Endothelial cell of umbilical vein (primary cell): ENCODE measurements around the gene GPR150. TPM values are rescaled to one million over a fixed set of nuclear protein-coding genes. Genes with fewer than 3 reads are reported as not detected.

Experiments used
- BruUV-seq: library from RNA; stranded (reverse); fragments of 400-500 nt; replicated peaks from 2 replicates; lab custom pipeline; 2021; lab: Mats Ljungman, UMichigan
- CTCF ChIA-PET: fragments of 300-600, 350-600 bp; sonication (Branson Sonifier 250); formaldehyde crosslinking; loops from one replicate; lab custom pipeline; 2021; ENCODE audit warnings: antibody characterized with exemption, inconsistent platforms; lab: Charles Lee
- POLR2A ChIA-PET: fragments of 300-600, 350-600 bp; sonication (Branson Sonifier 250); formaldehyde crosslinking; loops from one replicate; lab custom pipeline; 2021; ENCODE audit warnings: antibody characterized with exemption, inconsistent platforms; lab: Charles Lee
- DNase-seq: peaks from one replicate; pipeline ENCODE4 v3.0.0-alpha.2; 2011; ENCODE audit warnings: low read depth, low spot score
- FAIRE-seq: peaks from 2 replicates; lab custom pipeline; 2011; peaks lifted over from hg19 to GRCh38; lab: Jason Lieb, UNC
- H2AFZ ChIP-seq: 2 replicates; pipeline ENCODE4 v1.6.0; 2012; ENCODE audit warnings: low read depth, low read length, control low read depth, inconsistent platforms
- H3K27ac ChIP-seq: 2 replicates; pipeline ENCODE4 v1.5.1; 2011; ENCODE audit warnings: low read depth, mild to moderate bottlenecking, control low read depth, low read length, moderate library complexity; ENCODE audit not compliant: insufficient read depth
- H3K27me3 ChIP-seq, 2 experiments: 2 replicates each; pipeline versions ENCODE4 v1.6.0 to v1.6.1; 2011; ENCODE audit warnings: low read length in 2 of 2, mixed read lengths in 1 of 2; ENCODE audit not compliant: control insufficient read depth in 2 of 2, insufficient read depth in 2 of 2
- H3K36me3 ChIP-seq, 2 experiments: 2 replicates in 1 of 2; 3 replicates in 1 of 2; pipeline ENCODE4 v1.5.1; 2011; ENCODE audit warnings: low read length in 2 of 2, mild to moderate bottlenecking in 1 of 2, moderate library complexity in 1 of 2; ENCODE audit not compliant: control insufficient read depth in 2 of 2, insufficient read depth in 2 of 2; ENCODE audit errors: extremely low read depth in 1 of 2
- H3K4me1 ChIP-seq: 3 replicates; pipeline ENCODE4 v1.5.1; 2011; ENCODE audit warnings: mild to moderate bottlenecking, low read length; ENCODE audit not compliant: control insufficient read depth, insufficient read depth; ENCODE audit errors: extremely low read depth
- H3K4me2 ChIP-seq: 2 replicates; pipeline ENCODE4 v1.6.1; 2011; ENCODE audit warnings: low read length, control low read depth, mixed read lengths; ENCODE audit not compliant: insufficient read depth
- H3K4me3 ChIP-seq, 3 experiments: fragments of 200-600 bp in 1 of 3; sonication (generic), shearing (Covaris generic) in 1 of 3; replicated peaks in 1 of 3; 2 replicates each; pipeline ENCODE4 v1.5.1; 2011 to 2016; ENCODE audit warnings: control low read depth in 3 of 3, low read length in 3 of 3, mild to moderate bottlenecking in 2 of 3, inconsistent platforms in 1 of 3, low read depth in 1 of 3, moderate library complexity in 1 of 3; ENCODE audit not compliant: insufficient read depth in 1 of 3
- H3K79me2 ChIP-seq: 2 replicates; pipeline ENCODE4 v1.6.0; 2012; ENCODE audit warnings: low read length, inconsistent platforms; ENCODE audit not compliant: control insufficient read depth, insufficient read depth
- H3K9ac ChIP-seq: replicated peaks from 2 replicates; pipeline ENCODE3; 2011; ENCODE audit warnings: low read length, control low read depth; ENCODE audit not compliant: insufficient read depth; ENCODE audit errors: extremely low read depth
- H3K9me1 ChIP-seq: replicated peaks from 3 replicates; pipeline ENCODE4 v1.6.0; 2011; ENCODE audit warnings: mild to moderate bottlenecking, low read length; ENCODE audit not compliant: control insufficient read depth, insufficient read depth; ENCODE audit errors: extremely low read depth
- H3K9me3 ChIP-seq: replicated peaks from 2 replicates; pipeline ENCODE4 v1.5.1; 2012; ENCODE audit warnings: low read length, inconsistent platforms; ENCODE audit not compliant: control insufficient read depth, insufficient read depth
- H4K20me1 ChIP-seq: replicated peaks from 2 replicates; pipeline ENCODE3; 2011; ENCODE audit warnings: mild to moderate bottlenecking, low read length; ENCODE audit not compliant: control insufficient read depth, insufficient read depth; ENCODE audit errors: extremely low read depth
- EZH2 ChIP-seq: IDR thresholded peaks from 2 replicates; pipeline ENCODE4 v1.6.1; 2012; ENCODE audit warnings: borderline replicate concordance, low read depth, mild to moderate bottlenecking, moderate library complexity, low read length, inconsistent platforms; ENCODE audit not compliant: severe bottlenecking
- FOS ChIP-seq: IDR thresholded peaks from 2 replicates; pipeline ENCODE4 v1.6.1; 2011; ENCODE audit warnings: mild to moderate bottlenecking, low read length, moderate library complexity, borderline replicate concordance; ENCODE audit not compliant: insufficient read depth
- GATA2 ChIP-seq: IDR thresholded peaks from 2 replicates; pipeline ENCODE4 v1.7.0; 2011; ENCODE audit warnings: low read depth, mild to moderate bottlenecking, moderate library complexity, mixed read lengths, low read length; ENCODE audit not compliant: insufficient read length, insufficient read depth
- JUN ChIP-seq: IDR thresholded peaks from 2 replicates; pipeline ENCODE4 v1.6.1; 2011; ENCODE audit warnings: borderline replicate concordance, low read depth; ENCODE audit not compliant: insufficient read length, insufficient read depth
- MYC ChIP-seq: IDR thresholded peaks from one replicate; pipeline ENCODE4 v1.6.1; 2011; ENCODE audit warnings: mild to moderate bottlenecking, low read depth, low read length
- POLR2A ChIP-seq: IDR thresholded peaks from 2 replicates; pipeline ENCODE4 v1.6.1; 2012; ENCODE audit warnings: low read depth, mild to moderate bottlenecking, control low read depth, low read length
- POLR2AphosphoS5 ChIP-seq: IDR thresholded peaks from 2 replicates; pipeline ENCODE4 v1.6.1; 2012; ENCODE audit warnings: low read depth, mild to moderate bottlenecking, control low read depth, low read length, moderate library complexity; ENCODE audit not compliant: insufficient read depth
- dilution Hi-C: fragments of 300-500 bp; cut with MboI; formaldehyde crosslinking; loops from one replicate; pipeline ENCODE4 v1.15.0; 2019; ENCODE audit warnings: low sequenced_read_pairs; ENCODE audit not compliant: extremely low pct_ligation_motif_present
- intact Hi-C: fragments of 100-400 bp; cut with micrococcal nuclease; formaldehyde crosslinking; loops from one replicate; pipeline ENCODE4 v1.10.0; 2022
- polyA plus RNA-seq, 4 experiments: library from polyadenylated mRNA; depleted of rRNA in 3 of 4; stranded (reverse) in 3 of 4; unstranded in 1 of 4; fragments of >200 nt; gene quantifications; 2 replicates each; pipeline versions ENCODE4 v1.2.1 to v1.2.3, GENCODE V29; 2011 to 2012; ENCODE audit warnings: missing spikeins in 1 of 4
- total RNA-seq: library from RNA; stranded (reverse); gene quantifications from 2 replicates; pipeline ENCODE4 v1.2.3, GENCODE V29; 2021
- TF ChIP-seq, protein P1 (sequence below): IDR thresholded peaks from 2 replicates; pipeline ENCODE4 v1.6.1; 2011; ENCODE audit not compliant: insufficient read depth, insufficient read length
- TF ChIP-seq, protein P2 (sequence below), 2 donors: IDR thresholded peaks; 1 replicate in 1 of 2; 2 replicates in 1 of 2; pipeline ENCODE4 v1.5.1; 2011; ENCODE audit warnings: low read length in 2 of 2, mild to moderate bottlenecking in 2 of 2, moderate library complexity in 2 of 2, control low read depth in 1 of 2, inconsistent platforms in 1 of 2, low read depth in 1 of 2; ENCODE audit not compliant: insufficient read depth in 1 of 2; ENCODE audit errors: extremely low read depth in 1 of 2

Gene GPR150
- total and polyA plus RNA-seq, 2 donors (not counting 3 experiments of a cell fraction or from before 2014, with no cell fraction given): 0.28 to 0.31 TPM

DNA sequence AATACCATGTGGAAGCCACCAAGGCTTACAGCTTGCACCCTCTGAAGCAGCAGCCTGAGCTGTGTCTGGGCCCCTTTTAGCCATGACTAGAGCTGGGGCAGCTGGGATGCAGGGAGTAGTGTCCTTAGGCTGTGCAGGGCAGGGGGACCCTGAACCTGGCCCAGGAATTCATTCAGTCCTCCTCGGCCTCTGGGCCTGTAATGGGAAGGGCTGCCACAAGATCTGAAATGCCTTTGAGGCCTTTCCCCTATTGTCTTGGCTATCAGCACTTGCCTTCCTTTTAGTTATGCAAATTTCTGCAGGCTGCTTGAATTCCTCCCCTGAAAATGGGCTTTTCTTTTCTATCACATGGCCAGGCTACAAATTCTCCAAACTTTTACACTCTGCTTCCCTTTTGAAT is 9.0 kb downstream of the GPR150 start:
- H3K27me3 ChIP-seq: no peaks in the 10 kb centered on the region
- ChIA-PET CTCF (no interaction called here), POLR2A (no interaction called here)
- no TSS peak for BruUV-seq
- intact Hi-C loops (no loop called here), dilution Hi-C loops (loop anchor here (25.0 kb wide), 1 partner anchor 208 kb away; no protein-coding TSS in a partner anchor)
- no peak for FAIRE-seq
- H2AFZ ChIP-seq: no peak overlapping the region
- no peaks in the 10 kb centered on the region for H4K20me1 ChIP-seq
- no peaks in the 10 kb centered on the region for H3K36me3 ChIP-seq
- no peak overlapping the region for H3K9ac ChIP-seq
- TF ChIP-seq MYC (no peak), EZH2 (no peak), FOS (no peak), POLR2A (no peak), GATA2 (no peak), JUN (no peak), POLR2AphosphoS5 (no peak)
- TF ChIP-seq, protein P1, sequence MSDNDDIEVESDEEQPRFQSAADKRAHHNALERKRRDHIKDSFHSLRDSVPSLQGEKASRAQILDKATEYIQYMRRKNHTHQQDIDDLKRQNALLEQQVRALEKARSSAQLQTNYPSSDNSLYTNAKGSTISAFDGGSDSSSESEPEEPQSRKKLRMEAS: no peak
- TF ChIP-seq, protein P2, sequence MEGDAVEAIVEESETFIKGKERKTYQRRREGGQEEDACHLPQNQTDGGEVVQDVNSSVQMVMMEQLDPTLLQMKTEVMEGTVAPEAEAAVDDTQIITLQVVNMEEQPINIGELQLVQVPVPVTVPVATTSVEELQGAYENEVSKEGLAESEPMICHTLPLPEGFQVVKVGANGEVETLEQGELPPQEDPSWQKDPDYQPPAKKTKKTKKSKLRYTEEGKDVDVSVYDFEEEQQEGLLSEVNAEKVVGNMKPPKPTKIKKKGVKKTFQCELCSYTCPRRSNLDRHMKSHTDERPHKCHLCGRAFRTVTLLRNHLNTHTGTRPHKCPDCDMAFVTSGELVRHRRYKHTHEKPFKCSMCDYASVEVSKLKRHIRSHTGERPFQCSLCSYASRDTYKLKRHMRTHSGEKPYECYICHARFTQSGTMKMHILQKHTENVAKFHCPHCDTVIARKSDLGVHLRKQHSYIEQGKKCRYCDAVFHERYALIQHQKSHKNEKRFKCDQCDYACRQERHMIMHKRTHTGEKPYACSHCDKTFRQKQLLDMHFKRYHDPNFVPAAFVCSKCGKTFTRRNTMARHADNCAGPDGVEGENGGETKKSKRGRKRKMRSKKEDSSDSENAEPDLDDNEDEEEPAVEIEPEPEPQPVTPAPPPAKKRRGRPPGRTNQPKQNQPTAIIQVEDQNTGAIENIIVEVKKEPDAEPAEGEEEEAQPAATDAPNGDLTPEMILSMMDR (IDR thresholded peaks at IDR 0.05; ENCODE audit: extremely low read depth in 1 of 2, insufficient read depth in 1 of 2, low read depth in 1 of 2, low read length in 2 of 2): no peak
- no peak overlapping the region for H3K27ac ChIP-seq
- no peak overlapping the region for H3K4me3 ChIP-seq
- H3K4me2 ChIP-seq: no peak overlapping the region
- no peaks in the 10 kb centered on the region for H3K79me2 ChIP-seq
- no peaks in the 10 kb centered on the region for H3K9me3 ChIP-seq
- DNase-seq: no peak
- peaks cover 9% of the 10 kb centered on the region for H3K4me1 ChIP-seq
- H3K9me1 ChIP-seq: no peaks in the 10 kb centered on the region
